ENCODE measurements around the gene MPG.

Gene MPG

DNA sequence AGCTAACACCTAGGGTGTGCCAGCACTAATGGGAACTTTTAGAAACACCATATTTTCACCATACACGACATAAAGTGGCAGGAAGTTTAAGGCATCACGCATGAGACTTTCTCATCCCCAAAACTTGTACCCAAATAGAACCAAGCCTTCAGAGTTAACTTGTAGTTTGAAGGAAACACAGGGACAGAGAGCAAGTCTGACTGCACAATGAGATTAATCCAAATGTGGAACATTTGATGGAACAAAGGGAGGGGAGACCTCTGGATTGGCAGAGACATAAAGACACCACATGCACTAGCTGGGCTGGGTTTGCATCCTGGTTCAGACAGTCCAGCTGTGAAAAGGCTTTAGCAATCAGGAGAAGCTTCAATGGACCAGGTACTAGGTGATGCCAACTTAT lies 36.3 kb downstream of the MPG start:
- no peak overlapping the region for H3K27ac ChIP-seq
- DNase-seq, result no peak
- H3K4me1 ChIP-seq, result peaks cover 0 to 8% (median 7%) of the 10 kb centered on the region in 4 donors
- peaks cover 10 to 78% (median 27%) of the 10 kb centered on the region in 3 donors for H3K36me3 ChIP-seq
- TF ChIP-seq, protein P1, sequence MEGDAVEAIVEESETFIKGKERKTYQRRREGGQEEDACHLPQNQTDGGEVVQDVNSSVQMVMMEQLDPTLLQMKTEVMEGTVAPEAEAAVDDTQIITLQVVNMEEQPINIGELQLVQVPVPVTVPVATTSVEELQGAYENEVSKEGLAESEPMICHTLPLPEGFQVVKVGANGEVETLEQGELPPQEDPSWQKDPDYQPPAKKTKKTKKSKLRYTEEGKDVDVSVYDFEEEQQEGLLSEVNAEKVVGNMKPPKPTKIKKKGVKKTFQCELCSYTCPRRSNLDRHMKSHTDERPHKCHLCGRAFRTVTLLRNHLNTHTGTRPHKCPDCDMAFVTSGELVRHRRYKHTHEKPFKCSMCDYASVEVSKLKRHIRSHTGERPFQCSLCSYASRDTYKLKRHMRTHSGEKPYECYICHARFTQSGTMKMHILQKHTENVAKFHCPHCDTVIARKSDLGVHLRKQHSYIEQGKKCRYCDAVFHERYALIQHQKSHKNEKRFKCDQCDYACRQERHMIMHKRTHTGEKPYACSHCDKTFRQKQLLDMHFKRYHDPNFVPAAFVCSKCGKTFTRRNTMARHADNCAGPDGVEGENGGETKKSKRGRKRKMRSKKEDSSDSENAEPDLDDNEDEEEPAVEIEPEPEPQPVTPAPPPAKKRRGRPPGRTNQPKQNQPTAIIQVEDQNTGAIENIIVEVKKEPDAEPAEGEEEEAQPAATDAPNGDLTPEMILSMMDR (IDR thresholded peaks at IDR 0.05), result no peak
- H3K9me3 ChIP-seq, result no peaks in the 10 kb centered on the region
- no peaks in the 10 kb centered on the region for H3K27me3 ChIP-seq
- H3K4me3 ChIP-seq, result no peak overlapping the region
- intact Hi-C loops (cut with DNase I; ENCODE audit: low total_unique reads), result no loop called here

DNA sequence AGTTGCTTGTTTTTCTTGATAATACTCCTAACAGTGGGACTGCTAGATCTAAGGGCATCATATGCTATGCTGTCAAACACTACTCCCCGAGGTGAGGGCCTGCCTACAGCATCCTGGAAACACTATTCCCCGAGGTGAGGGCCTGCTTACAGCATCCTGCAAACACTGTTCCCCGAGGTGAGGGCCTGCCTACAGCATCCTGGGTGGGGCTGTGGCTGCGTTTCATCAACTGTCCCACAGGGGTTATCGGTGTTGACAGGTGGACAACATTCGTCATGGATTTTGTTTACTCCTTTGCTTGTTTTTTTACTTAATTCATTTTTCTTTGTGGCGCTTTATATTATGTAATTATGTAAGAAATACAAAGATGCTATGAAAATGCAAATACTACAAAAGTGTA lies 38.0 kb downstream of the MPG start:
- no peak overlapping the region for H3K27ac ChIP-seq
- H3K4me3 ChIP-seq, result no peak overlapping the region
- intact Hi-C loops (cut with DNase I; ENCODE audit: low total_unique reads), result no loop called here
- no peaks in the 10 kb centered on the region for H3K27me3 ChIP-seq
- DNase-seq, result no peak
- H3K9me3 ChIP-seq, result no peaks in the 10 kb centered on the region
- TF ChIP-seq, protein P1 (IDR thresholded peaks at IDR 0.05), result no peak
- peaks cover 0 to 12% (median 7%) of the 10 kb centered on the region in 4 donors for H3K4me1 ChIP-seq
- peaks cover 10 to 64% (median 20%) of the 10 kb centered on the region in 3 donors for H3K36me3 ChIP-seq

DNA sequence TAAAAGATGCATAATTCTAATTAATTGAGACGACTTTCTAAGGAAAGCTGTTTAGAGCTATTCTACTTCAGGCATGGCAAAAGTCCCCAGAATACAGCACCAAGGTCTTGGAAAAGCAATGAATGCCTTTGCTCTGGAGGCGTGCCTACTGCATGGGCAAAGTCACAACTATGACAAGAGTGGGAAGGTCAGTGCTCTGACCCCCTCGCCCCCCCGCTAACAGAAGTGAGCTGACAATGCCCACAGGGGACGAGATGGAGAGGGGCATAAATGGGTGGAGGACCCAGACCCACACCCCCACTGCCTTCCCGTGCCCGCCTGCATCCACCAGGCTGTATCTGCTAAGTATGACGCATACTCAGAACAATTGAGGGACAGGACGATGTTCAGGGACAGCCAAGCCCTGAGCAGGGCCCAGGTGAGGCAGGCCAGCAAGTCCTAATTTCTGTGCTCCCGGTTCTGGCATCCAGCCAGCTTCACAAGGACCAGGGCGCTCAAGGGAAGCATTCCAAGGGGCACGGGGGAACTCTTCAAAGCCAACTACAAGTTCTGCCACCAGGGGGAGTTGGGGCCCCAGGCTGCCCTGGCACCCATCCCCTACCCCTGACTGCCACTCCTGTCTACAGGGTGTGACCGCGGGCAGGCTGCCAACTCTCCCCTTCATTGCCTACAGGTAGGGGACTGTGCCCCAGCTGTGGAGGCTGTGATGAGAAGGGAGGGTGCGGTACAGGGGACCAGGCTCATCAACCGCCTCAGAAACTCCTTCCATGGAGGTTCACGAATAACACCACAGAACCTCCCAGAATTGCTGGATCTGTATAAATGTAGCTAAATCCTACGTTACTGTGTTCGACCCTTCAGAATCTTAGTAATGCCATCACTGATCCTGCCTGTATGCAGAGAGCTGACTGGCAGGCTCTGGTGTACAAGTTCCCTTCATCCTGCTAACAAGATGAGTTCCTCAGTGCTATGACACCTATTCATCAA lies 39.6 kb downstream of the MPG start:
- Histone ChIP-seq H3K9me3 (no peaks in the 10 kb centered on the region), H3K4me3 (no peak overlapping the region), H3K27ac (no peak overlapping the region), H3K27me3 (no peaks in the 10 kb centered on the region), H3K36me3 (peaks cover 3 to 51% (median 7%) of the 10 kb centered on the region in 3 donors), H3K4me1 (peaks cover 0 to 13% (median 7%) of the 10 kb centered on the region in 4 donors)
- no peak for DNase-seq
- intact Hi-C loops (cut with DNase I; ENCODE audit: low total_unique reads), result no loop called here
- TF ChIP-seq, protein P1 (IDR thresholded peaks at IDR 0.05), result peak; percentile 38 to 51

DNA sequence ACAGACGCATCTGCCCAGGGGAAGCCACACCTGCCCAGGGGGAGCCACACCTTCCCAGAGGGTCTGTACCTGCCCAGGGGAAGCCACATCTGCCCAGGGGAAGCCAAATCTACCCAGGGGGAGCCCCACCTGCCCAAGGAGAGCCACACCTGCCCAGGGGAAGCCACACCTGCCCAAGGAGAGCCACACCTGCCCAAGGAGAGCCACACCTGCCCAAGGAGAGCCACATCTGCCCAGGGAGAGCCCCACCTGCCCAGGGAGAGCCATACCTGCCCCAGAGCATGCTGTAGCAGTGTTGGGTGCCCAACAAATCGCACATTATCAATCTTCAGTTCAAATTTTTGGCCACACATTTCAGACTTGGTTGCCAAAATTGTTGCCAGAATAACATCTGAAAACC lies 40.8 kb downstream of the MPG start:
- Histone ChIP-seq H3K4me3 (no peak overlapping the region), H3K27me3 (no peaks in the 10 kb centered on the region), H3K36me3 (peaks cover 0 to 49% (median 12%) of the 10 kb centered on the region in 3 donors), H3K9me3 (no peaks in the 10 kb centered on the region), H3K27ac (no peak overlapping the region), H3K4me1 (peaks cover 0 to 5% (median 0%) of the 10 kb centered on the region in 4 donors)
- DNase-seq, result no peak
- TF ChIP-seq, protein P1 (IDR thresholded peaks at IDR 0.05), result no peak
- intact Hi-C loops (cut with DNase I; ENCODE audit: low total_unique reads), result no loop called here

DNA sequence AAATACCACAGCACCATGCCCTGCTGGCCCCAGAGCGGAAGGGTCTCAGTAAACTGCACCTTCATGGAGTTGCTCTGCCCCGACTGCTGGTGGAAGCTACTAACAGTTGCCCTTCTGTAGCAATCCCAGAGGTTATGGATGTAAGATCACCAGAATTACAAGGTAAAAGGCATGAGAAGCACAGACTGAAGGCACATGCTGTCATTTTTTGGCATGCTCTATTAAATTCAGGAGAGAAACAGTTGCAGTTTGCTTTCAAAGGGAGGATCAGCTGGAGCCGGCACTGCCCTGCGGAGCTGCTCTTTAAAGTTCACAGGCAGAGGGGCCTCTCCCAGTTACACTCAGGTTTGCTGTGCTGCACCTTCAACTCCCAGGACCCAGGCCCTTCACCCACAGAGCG lies 41.3 kb downstream of the MPG start:
- Histone ChIP-seq H3K9me3 (no peaks in the 10 kb centered on the region), H3K27me3 (no peaks in the 10 kb centered on the region), H3K4me1 (peaks cover 0 to 5% (median 0%) of the 10 kb centered on the region in 4 donors), H3K4me3 (no peak overlapping the region), H3K36me3 (peaks cover 0 to 48% (median 12%) of the 10 kb centered on the region in 3 donors), H3K27ac (no peak overlapping the region)
- no peak for DNase-seq
- TF ChIP-seq, protein P1 (IDR thresholded peaks at IDR 0.05), result no peak
- intact Hi-C loops (cut with DNase I; ENCODE audit: low total_unique reads), result no loop called here

Measured in tibial artery (tissue), 4 donors.